NK-92 (cell line): ENCODE measurements around the gene STK11.
"Not testable (repeated sequence)": the region's sequence is repeated elsewhere in the genome, so short reads cannot be mapped to it uniquely, and the experiment has no call there.

Experiments used
- DNase-seq: peaks from one replicate; lab custom pipeline; 2025; ENCODE audit not compliant: unreplicated experiment; lab: John Stamatoyannopoulos, UW

The STK11 gene

DNA sequence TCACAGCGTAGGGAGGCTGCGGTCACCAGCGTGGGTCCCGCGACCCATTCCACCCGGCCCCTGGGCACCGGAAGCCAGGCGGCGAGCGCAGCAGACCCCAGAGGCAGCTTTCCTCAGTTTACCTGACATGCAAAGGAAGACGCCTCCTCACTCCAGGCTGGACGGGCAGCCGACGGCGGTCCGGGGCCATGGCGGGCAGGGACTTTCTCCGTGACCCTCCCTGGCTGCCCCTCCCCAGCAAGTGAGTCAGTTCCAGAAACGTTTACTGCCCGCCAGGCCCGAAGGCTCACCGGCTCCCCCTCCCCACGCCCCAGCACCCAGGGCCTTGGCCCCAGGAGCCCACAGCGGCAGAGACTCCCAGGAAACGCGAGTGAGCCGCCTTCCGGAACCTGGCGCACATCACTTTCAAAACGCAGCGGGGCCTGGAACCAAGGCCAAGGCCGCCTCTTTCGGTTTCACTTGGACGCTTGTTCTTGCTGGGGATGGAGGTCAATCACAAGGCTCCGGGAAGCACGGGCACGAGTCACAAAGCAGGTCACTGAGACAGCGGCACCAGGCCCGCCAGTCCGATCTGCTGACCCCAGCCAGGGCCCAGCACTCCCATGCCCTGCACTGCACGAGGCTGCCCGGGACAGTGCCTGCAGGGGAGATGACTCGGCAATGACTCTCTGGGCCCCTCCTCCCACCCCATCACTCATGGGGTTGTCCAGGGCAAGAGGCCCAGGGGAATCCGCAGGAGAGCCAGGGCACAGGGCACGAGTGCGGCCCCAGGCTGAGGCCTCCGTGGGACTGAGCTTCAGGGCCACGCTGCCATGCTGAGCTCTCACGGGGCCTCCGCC, 36.8 kb upstream of the STK11 start:
- DNase-seq, result no peak

DNA sequence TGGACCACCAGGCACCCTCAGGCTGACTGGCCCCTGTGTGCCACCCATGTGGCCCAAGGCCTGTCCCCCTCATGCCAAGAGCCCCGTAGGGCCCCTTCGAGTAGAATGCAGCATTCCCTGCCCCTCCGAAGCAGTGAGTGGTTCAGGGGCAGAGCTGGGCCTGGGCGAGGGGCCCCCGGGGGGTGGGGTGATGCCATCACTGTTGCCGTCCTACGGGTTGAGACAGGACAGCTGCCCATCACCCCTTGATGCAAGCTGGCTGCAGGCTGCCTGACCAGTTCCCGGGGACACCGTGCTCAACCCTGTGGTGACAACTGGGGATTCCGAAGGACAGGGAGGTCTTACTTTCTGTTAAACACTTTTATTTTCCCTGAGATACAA, 36.2 kb upstream of the STK11 start:
- DNase-seq, result no peak

DNA sequence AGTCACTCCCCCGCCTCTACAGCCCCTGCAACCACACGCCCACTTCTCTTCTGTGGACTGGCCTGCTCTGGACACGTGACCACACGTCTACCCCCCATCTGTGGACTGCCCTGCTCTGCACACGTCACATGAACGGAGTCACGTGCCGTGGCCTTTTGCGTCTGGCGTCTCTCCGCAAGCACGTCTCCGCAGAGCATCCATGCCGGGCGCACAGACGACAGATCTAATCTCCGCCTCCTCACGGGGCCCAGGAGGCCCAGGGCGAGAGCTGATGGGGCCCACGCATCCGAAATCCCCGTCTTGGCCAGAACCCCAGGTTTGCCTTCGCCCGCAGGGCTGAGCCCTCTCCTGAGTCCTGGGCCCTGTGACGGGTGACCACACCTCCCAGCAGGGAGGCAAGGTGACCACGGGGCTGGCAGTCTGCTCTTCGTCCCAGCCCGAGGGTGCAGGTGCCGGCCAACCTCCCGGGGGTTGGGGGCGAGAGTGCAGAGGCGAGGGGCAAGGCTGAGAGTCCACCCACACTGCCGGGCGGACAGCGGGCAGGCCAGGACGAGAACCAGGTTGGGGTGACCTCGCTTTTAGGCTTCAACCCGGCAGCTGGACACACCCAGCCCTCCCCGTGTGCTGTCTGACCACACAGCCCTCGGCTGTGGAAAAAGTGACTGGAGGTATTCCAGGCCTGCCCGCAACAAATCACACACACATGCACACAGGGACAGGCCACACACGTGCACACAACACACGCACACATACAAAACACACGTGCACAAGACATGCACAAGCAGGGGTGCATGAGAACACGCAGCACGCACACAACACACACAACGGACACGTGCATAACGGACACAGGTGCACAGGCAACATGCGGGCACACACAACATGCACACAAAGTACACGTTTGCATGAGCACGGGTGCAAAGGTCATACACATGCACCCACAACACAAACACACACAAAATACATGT, 35.4 kb upstream of the STK11 start:
- no peak for DNase-seq

DNA sequence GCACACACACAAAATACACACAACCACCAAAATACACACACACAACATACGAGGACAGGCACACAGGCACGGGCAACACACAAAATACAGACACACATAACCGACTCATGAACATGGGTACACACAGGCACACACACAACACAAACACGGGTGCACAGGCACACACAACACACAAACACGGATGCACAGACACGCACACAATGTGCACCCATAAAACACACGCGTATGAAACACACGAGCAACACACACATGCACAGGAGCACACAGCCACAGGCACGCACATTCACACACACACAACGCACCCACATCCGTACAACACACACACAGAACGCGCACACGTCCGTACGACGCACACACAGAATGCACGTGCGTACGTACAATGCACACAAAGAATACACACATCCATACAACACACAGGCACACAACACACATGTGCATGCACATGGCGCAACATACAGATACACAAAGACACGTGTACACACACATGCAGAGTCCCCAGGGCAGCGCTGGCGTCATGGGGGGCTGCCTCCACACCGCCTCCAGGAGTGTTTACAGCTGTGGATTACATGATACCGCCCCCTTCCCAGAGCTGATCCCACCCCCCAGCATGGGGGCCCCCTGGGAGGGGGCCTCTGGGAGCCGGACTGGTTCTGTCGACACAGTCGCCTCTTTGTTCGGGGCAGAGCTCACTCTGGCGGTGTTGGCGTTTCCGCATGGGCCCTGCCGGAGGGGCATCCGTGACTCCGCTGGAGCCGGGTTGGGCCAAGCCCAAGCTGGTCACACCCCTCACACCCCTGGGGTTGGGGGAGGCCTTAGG, 34.4 kb upstream of the STK11 start:
- no peak for DNase-seq

DNA sequence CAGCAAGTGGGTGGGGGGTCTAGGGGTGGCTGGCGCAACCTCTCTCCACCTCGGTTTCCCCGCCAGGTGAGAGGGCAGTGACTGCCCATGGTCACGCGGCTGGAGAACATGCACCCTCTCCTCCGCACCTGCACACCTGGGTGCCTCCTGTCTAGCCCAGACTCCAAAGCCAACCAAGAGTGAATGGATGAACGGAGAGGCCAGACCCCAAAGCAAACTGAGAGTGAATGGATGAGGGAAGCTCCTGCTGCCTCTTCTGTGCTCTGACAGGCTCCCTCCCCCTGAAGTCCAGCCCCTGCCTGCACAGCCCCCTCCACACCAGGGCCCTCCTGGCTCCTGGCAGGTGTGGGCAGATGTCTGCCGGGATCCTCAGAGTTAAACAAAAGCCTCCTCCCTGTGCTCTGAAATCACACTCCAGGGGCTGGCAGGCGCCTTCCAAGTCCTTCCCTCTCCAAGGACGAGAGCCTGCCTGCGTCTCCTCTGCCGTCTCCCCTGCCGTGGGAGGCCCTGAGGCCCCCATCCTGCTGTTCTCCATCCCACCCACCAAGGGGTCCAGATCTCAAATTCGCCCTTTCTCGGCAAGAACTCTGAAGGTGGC, 33.7 kb upstream of the STK11 start:
- no peak for DNase-seq

DNA sequence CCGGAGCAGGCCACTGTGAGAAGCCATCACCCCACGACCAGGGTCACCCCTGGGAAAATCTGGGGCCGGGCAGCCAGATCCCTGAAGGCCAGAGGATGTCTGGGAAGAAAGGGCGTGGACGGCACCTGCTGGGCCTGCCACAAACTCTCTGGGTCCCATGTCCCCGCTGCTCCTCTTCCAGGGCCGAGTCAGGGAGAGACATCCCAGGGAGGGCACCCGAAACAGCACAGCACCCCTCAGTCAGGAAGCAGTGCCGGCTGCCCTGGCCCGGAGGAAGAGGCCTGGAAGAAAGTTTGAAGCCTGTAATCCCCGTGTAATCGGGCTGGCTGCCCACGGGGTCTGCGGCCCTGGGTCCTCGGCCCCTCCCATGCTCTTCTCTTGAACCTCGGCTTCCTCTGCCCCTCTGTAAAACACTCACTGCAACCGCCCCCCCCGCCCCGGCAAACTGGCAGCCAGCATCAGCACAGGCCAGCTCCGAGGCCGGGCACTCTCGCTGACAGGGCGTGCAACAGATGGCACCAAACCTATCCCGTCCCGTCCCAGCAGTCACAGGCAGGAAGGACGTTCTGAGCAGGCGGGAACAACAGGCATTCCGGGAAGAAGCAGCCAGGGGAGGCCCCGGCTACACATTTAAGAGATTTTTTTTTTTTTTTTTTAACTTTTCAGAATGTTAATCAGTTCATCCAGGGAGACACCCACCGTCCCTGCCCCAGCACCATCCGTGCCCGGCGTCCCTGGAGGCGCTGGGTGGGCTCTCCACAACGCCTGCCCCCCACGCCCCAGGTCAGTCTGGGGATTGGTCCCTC, 33.0 kb upstream of the STK11 start:
- DNase-seq, result no peak

DNA sequence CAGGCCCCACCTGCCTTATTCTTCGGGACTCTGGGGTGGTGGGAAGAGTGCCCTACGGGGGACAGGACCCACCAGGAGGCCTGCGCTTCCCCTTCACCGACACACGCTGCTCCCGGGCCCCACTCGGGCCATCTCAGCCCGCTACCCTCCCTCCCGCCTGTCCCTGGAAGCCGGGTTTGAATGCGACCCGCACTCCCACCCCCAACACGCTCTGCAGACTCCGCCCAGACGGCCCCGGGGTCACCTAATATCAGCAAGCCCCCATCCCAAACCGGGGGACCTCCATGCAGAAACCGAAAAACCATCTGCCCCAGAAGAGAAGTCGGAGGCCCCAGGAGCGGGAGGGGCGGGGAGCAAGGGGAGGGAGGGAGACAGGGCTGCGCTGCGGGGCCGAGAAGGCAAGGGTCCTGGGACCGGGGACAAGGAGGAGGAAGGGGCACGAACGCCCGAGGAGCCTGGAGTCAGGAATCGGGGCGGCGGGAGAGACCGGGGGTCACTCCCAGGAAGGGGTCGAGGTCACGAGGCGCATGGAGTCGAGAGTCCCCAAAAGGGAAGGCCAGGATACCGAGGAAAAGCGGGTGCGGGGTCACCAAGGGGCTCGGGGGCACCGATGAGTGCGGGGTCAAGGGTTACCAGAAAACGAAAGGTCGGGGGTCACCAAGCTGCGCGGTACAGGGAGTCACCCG, 32.3 kb upstream of the STK11 start:
- DNase-seq, result no peak

DNA sequence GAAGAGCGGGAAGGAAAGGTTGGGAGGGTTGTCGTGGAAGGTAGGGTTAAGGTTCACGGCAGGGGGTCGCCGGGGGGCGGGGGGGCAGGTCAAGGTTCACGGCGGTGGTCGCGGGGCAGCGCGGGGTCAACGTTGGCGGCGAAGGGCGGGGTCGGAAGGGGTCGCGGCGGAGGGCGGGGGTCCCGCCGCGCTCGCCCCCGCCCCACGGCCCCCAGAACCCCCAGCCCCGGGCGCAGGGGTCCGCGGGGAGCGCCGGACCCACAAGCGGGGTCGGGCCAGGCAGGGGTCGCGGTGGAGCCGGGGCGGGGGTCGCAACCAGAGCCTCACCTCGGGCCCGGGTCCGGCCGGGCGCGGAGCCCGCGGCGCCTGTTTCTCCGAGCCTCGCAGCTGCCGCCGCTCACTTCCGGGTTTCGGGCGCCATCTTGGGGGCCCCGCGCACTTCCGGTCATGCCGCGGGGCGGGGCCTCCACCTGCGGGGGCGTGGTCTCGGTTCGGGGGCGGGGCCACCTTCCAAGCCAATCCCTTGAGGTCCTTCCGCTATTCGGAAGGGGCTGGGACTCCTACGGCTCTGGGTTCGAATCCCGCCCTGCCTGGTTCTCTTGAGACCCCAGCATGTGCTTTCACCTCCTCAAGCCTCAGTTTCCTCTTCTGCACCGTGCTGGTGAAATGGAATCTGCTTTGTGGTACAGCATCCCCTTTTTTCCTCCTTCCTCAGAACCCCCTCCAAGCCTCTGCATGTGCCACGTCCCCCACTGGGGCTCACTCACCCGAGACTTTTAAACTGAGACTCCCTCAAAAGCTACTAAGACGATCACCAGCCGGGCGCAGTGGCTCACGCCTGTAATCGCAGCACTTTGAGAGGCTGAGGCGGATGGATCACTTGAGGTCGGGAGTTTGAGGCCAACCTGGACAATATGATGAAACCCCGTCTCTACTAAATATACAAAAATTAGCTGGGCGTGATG, 31.5 kb upstream of the STK11 start, which contains the start of gene SBNO2:
SBNO2 (minus strand) TSS at position 424 of the 965 bp plus-strand sequence. CDS start 19,992 bp downstream, outside the sequence.
- DNase-seq, result no peak

DNA sequence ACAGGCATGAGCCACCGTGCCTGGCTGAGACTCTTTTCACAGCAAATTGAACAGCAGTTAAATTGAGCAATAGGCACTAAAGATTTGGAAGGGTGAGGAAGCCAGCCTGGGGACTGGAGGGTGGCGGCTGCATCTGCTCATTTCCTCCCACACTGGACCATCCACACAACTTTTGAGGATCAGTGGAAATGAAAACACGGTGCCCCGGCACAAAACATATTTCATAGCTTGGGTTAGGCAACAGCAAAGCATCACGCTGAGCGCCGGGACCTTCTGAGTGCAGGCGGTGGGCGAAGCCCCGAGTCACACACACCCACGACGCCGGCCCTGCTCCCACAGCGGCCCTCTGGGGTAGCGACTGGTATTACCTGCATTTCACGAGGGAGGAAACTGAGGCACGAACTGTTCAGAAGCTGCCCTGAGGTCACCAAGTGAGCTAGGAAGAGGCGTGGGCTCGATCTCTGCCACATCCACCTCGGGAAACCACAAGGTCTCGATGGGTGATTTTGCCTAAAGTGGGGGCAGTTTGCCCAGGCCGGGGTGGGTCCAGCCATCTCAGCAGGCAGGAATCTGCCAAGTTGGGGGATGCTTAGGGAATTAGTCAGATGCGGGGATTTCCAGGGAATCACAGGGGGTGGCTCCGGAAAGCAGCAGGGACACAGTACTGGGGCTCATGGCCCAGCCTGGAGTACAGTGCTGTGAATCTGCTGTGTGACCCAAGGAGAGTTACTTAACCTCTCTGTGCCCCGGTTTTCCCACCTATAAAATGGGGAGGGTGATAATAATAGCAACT, 28.1 kb upstream of the STK11 start:
- no peak for DNase-seq

DNA sequence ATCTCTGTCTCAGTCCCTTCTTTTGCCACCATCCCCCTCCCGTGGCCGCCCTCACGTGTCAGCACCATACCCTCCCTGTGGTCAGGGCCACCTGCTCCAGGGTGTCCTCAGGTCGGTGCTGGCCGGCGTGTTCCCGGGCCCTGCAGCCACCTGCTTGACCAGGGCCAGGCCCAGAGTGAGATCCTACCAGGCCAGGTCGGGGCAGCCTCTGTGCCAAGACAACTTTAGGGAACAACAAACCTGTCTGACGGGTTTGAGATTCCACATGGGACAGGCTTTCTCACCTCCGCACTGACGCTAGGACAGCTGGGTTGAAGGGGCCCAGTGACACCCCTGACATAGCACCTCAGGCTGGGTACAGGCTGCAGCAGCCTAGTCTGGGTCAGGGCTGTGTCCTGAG, 24.0 kb upstream of the STK11 start:
- DNase-seq, result no peak

DNA sequence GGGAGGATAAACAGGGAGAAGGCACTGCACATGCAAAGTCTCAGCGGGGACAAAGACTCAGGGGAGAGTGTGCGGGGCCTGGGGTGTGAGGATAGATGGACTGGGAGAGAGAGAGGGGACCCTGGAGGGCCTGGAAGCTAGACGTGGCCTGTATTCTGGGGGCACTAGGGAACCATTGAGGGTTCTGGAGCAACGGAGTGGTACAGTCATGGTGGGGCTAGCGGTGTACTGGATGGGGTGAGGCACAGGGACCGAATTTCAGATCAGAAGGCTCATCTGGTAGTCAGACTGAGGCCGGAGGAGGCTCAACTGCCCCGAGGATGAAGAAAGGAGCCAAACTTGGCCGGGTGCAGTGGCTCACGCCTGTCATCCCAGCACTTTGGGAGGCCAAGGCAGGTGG, 23.5 kb upstream of the STK11 start:
- DNase-seq, result no peak

DNA sequence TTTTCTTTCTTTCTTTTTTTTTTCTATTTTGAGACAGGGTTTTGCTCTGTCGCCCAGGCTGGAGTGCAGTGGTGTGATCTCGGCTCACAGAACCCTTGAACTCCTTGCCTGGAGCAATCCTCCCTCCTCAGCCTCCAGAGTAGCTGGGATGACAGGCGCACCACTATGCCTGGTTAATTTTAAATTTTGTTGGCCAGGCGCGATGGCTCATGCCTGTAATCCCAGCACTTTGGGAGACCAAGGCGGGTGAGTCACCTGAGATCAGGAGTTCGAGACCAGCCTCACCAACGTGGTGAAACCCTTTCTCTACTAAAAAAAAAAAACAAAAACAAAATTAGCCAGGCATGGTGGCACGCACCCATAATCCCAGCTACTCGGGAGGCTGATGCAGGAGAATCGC, 22.9 kb upstream of the STK11 start:
- DNase-seq, result no peak

DNA sequence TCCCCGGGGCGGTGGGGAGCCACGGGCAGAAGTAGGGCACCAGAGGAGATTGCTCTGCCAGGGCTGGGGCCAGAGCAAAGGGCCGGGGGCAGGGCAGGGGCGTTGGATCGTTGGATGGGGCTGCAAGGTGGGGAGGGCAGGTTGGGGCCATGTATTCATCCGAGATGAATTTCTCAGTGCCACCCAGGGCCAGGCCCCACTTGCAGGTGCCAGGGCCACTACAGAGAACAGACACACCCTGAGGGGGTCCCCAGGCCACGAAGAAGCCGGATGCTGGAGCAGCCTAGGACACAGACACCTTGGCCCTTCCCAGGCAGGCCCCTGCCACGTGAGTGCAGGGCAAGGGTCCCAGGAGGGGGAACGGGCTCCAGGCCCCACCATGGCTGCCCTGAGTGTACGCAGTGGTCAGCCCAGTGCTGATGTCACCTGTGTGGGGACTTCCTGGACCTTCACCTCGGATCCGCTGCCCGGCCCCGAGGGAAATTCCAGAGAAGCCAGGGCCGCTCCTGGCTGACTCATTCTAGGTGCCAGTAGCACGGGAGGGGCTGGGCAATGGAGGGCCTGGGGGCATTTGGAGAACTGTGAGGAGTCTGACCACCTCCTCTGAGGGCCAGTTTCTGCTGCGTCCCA, 21.9 kb upstream of the STK11 start:
- no peak for DNase-seq

DNA sequence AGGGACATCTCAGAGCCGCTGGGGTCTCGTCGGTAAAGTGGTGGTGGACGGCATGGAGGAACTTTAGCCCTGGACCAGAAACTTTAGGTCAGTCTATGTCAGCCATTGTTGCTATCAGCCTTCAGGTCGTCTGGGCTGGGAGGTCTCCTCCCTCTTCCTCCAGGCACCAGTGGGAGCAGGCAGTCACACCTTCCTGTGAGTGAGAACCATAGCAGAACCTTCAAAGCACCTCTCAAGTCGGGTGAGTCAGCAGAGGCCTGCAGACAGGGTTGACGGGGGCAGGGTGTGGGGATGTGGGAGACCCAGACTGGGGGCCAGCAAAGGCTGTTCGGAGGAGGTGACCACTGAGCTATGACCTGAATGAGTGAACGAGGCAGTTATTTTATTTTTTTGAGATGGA, 16.2 kb upstream of the STK11 start:
- no peak for DNase-seq

DNA sequence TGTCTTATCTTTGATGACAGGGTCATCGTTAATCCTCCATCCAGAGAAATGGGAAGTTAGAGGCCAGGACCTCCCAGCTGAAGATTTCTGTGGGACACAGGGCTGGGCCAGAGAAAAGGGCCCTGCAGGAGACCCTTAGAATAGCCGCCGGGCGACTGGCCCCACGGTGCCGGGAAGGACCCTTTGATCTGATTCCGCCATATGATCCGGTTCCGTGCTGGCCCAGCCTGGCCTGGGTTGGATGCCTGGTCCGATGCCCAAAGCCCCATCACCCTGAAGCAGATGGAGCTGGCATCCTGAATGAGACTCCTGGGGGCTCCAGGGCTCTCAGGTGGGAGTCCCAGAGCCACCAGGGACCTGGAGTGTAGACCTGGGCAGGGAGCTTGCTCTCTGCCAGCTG, 6.0 kb upstream of the STK11 start:
- DNase-seq, result no peak

DNA sequence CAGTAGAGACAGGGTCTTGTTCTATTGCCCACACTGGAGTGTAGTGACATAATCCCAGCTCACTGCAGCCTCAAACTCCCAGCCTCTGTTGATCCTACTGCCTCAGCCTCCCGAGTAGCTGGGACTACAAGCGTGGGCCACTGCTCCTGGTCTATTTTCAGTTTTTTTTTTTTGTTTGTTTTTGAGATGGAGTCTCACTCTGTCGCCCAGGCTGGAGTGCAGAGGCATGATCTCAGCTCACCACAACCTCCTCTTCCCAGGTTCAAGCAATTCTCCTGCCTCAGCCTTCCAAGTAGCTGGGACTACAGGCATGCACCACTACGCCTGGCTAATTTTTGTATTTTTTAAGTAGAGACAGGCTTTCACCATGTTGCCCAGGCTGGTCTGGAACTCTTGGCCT, 5.0 kb upstream of the STK11 start:
- DNase-seq, result not testable (repeated sequence)
